Coronary artery (tissue), 2 donors: ENCODE data around the gene ZNF48.

Experiments used
- DNase-seq: peaks from one replicate; pipeline ENCODE4 v3.0.0-alpha.2; 2017; ENCODE audit warnings: low spot score
- H3K27ac ChIP-seq, 2 donors: fragments of 200-600 bp; sonication (generic); one replicate each; pipeline ENCODE4 v1.5.1; 2016 to 2019
- H3K4me3 ChIP-seq: fragments of 200-600 bp; sonication (generic); 2 replicates; pipeline ENCODE4 v1.5.1; 2016; ENCODE audit warnings: mild to moderate bottlenecking, moderate library complexity
- CTCF ChIP-seq: fragments of 200-600 bp; sonication (generic); IDR thresholded peaks from one replicate; pipeline ENCODE4 v1.5.1; 2019; ENCODE audit warnings: antibody characterized with exemption

The ZNF48 gene

GRCh38 chr16:30379158-30379783, 15.9 kb upstream of the ZNF48 start:
- TF ChIP-seq CTCF, result no peak
- Histone ChIP-seq H3K27ac (peak overlapping the region; percentile 95 to 99), H3K4me3 (peak overlapping the region; percentile 85)
- DNase-seq, result no peak

- DNase-seq, result no peak
- no peak for TF ChIP-seq CTCF
- H3K27ac ChIP-seq, result no peak overlapping the region
- no peak overlapping the region for H3K4me3 ChIP-seq
These were observed 15.0 kb upstream of the ZNF48 start for GRCh38 chr16:30380072-30380802.

- no peak for TF ChIP-seq CTCF
- no peak overlapping the region for H3K27ac ChIP-seq
- no peak for DNase-seq
- no peak overlapping the region for H3K4me3 ChIP-seq
These were observed 14.4 kb upstream of the ZNF48 start for GRCh38 chr16:30380803-30381208.

DNA sequence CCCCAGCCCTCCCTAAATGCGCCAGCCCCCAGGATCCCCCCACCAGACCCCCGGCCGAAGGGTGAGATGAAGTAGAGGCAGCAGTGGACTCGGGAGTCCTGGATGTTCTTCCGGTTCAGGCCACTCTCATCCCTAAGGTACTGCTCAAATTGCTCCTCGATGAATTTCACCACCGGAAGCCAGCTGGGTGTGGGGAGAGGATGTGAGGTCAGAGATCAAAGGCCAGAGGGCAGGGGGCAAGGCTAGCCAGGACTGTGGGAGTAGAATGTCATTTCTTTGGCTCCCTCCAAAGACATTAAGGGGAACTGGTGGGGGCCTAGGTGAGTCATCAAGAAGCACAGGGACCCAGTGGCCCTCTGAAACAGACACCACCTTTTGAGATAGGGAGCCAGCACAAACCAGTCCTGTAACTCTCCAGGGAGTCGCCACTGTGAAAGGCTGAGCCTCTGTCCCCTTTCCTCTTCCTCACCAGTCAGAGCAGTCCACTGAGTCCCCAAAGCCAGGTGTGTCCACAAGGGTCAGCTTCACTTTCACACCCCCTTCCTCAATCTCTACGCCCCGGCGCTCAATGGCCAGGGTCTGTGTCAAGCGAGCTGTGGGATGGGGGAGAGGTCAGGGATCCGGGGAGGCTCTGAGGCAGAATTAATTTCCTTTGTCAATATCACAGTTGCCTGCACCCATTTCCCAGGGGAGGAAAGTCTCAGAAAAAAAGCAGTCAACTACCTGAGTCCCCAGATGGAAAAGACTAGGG, 13.8 kb upstream of the ZNF48 start:
- TF ChIP-seq CTCF, result no peak
- H3K27ac ChIP-seq, result no peak overlapping the region
- no peak overlapping the region for H3K4me3 ChIP-seq
- no peak for DNase-seq

DNA sequence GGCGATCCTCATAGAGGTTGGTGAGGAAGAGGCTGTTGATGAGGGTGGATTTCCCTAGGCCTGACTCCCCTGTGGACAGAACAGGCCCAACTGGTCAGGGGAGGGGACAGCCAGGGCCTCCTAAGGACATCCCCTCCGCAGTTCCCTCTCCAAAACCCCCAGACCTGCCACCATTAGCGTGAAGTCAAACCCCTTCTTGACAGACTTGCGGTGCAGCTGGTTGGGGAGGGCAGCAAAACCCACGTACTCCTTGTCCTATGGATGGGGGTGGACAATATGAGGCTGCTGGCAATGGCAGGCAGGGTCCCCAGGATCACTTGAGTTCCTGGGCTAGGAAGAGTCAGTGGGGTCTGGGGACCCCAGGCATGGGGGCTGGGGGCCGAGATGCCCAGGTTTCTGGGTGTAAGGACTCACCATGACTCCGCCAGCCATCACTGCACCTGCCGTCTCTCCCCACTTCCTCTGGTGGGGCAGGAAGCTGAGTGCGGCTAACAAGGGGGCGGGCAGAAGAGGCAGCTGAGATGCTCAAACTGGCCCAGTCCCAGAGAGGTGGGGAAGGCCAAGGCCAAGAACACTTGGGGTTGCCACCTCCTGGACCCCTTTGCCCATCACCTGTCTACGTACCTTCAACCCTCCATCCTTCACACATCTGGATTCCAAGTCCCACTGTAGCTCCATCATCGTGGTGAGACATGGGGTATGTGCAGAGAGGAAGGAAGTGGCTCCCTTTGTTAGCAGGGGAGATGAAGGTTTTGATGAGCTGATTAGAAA, 12.9 kb upstream of the ZNF48 start, which contains the start of gene SEPTIN1:
Gene SEPTIN1, minus strand, starts transcription at position 451 of the 771 bp plus-strand sequence. Its CDS starts 19 bp downstream, at position 432.
- Histone ChIP-seq H3K4me3 (no peak within 1 kb of the TSS), H3K27ac (no peak within 1 kb of the TSS)
- no peak for TF ChIP-seq CTCF
- no peak for DNase-seq

- H3K27ac ChIP-seq, result no peak overlapping the region
- no peak for DNase-seq
- no peak for TF ChIP-seq CTCF
- no peak overlapping the region for H3K4me3 ChIP-seq
These were observed 11.7 kb upstream of the ZNF48 start for GRCh38 chr16:30383521-30383920.
